HEK293 (cell line): ENCODE measurements around the gene WDR36.

Source experiments
- CTCF ChIA-PET: fragments of 350-600 bp; formaldehyde crosslinking; extraction: SDS; loops from one replicate; lab custom pipeline; 2021; ENCODE audit warnings: antibody characterized with exemption; lab: Yijun Ruan, JAX
- POLR2A ChIA-PET: fragments of 300-600 bp; formaldehyde crosslinking; extraction: SDS; loops from one replicate; lab custom pipeline; 2020; ENCODE audit warnings: antibody characterized with exemption, inconsistent platforms; lab: Yijun Ruan, JAX
- H3K27ac ChIP-seq: fragments of 200-500 bp; sonication (Bioruptor generic); 2 replicates; pipeline ENCODE4 v1.5.1; 2014; ENCODE audit warnings: low read depth, low read length, control low read depth, inconsistent platforms; ENCODE audit errors: extremely low read depth
- H3K36me3 ChIP-seq, 2 experiments: fragments of 200-500 bp in 1 of 2; sonication (Bioruptor generic) in 1 of 2; 1 replicate in 1 of 2; 2 replicates in 1 of 2; pipeline ENCODE4 v1.5.1; 2014 to 2017; ENCODE audit warnings: inconsistent platforms in 2 of 2, low read length in 2 of 2; ENCODE audit not compliant: control insufficient read depth in 2 of 2, insufficient read depth in 1 of 2
- H3K4me1 ChIP-seq: fragments of 200-500 bp; sonication (Bioruptor generic); 2 replicates; pipeline ENCODE4 v1.5.1; 2014; ENCODE audit warnings: mild to moderate bottlenecking, low read length, inconsistent platforms; ENCODE audit not compliant: control insufficient read depth, insufficient read depth
- H3K4me3 ChIP-seq: 2 replicates; pipeline ENCODE4 v1.5.1; 2011; ENCODE audit warnings: low read depth, mild to moderate bottlenecking, control low read depth, low read length, moderate library complexity
- H3K9me3 ChIP-seq: fragments of 200-500 bp; sonication (Bioruptor generic); 2 replicates; pipeline ENCODE4 v1.5.1; 2014; ENCODE audit warnings: low read depth, low read length, inconsistent platforms; ENCODE audit not compliant: control insufficient read depth, insufficient read depth
- CTCF ChIP-seq: fragments of 450-650 bp; formaldehyde crosslinking; IDR thresholded peaks from 2 replicates; pipeline ENCODE4 v1.5.1; 2016; ENCODE audit warnings: missing biosample characterization, missing genetic modification characterization
- FEZF1 ChIP-seq: fragments of 450-650 bp; formaldehyde crosslinking; IDR thresholded peaks from 2 replicates; pipeline ENCODE4 v1.5.1; 2016; ENCODE audit warnings: missing biosample characterization, missing genetic modification characterization
- HOXD13 ChIP-seq: sonication (generic); formaldehyde crosslinking; IDR thresholded peaks from 2 replicates; pipeline ENCODE4 v1.8.0; 2022; ENCODE audit warnings: missing genetic modification reagents, borderline replicate concordance
- INSM2 ChIP-seq: fragments of 450-650 bp; formaldehyde crosslinking; IDR thresholded peaks from 2 replicates; pipeline ENCODE4 v1.5.1; 2016; ENCODE audit warnings: missing biosample characterization, missing genetic modification characterization
- KLF1 ChIP-seq: fragments of 450-650 bp; formaldehyde crosslinking; IDR thresholded peaks from 2 replicates; pipeline ENCODE4 v1.5.1; 2016; ENCODE audit warnings: missing biosample characterization, missing genetic modification characterization
- KLF9 ChIP-seq: fragments of 450-650 bp; formaldehyde crosslinking; IDR thresholded peaks from 2 replicates; pipeline ENCODE4 v1.5.1; 2016; ENCODE audit warnings: missing biosample characterization, missing genetic modification characterization, low read depth
- RBAK ChIP-seq: fragments of 450-650 bp; formaldehyde crosslinking; IDR thresholded peaks from 2 replicates; pipeline ENCODE4 v1.5.1; 2016; ENCODE audit warnings: missing biosample characterization, missing genetic modification characterization
- ZBTB11 ChIP-seq: fragments of 450-650 bp; formaldehyde crosslinking; conservative IDR thresholded peaks from 2 replicates; pipeline ENCODE4 v1.5.1; 2016; ENCODE audit warnings: low read depth, missing biosample characterization, missing genetic modification characterization
- ZFP37 ChIP-seq: fragments of 450-650 bp; formaldehyde crosslinking; IDR thresholded peaks from 2 replicates; pipeline ENCODE4 v1.5.1; 2016; ENCODE audit warnings: missing biosample characterization, missing genetic modification characterization
- ZIC2 ChIP-seq: fragments of 450-650 bp; formaldehyde crosslinking; IDR thresholded peaks from 2 replicates; pipeline ENCODE4 v1.5.1; 2016; ENCODE audit warnings: missing biosample characterization, missing genetic modification characterization
- ZNF157 ChIP-seq: fragments of 450-650 bp; formaldehyde crosslinking; IDR thresholded peaks from 2 replicates; pipeline ENCODE4 v1.5.1; 2016; ENCODE audit warnings: missing biosample characterization, missing genetic modification characterization
- ZNF169 ChIP-seq: fragments of 450-650 bp; formaldehyde crosslinking; IDR thresholded peaks from 2 replicates; pipeline ENCODE4 v1.5.1; 2016; ENCODE audit warnings: missing biosample characterization, missing genetic modification characterization
- ZNF26 ChIP-seq: fragments of 450-650 bp; formaldehyde crosslinking; IDR thresholded peaks from 2 replicates; pipeline ENCODE4 v1.5.1; 2016; ENCODE audit warnings: missing biosample characterization, missing genetic modification characterization
- ZNF335 ChIP-seq: fragments of 450-650 bp; formaldehyde crosslinking; conservative IDR thresholded peaks from 2 replicates; pipeline ENCODE4 v1.5.1; 2016; ENCODE audit warnings: missing biosample characterization, missing genetic modification characterization
- ZNF350 ChIP-seq: fragments of 450-650 bp; formaldehyde crosslinking; IDR thresholded peaks from 2 replicates; pipeline ENCODE4 v1.5.0; 2017; ENCODE audit warnings: missing biosample characterization, mild to moderate bottlenecking, missing genetic modification characterization
- ZNF423 ChIP-seq: fragments of 450-650 bp; formaldehyde crosslinking; IDR thresholded peaks from 2 replicates; pipeline ENCODE4 v1.5.1; 2016; ENCODE audit warnings: missing biosample characterization, missing genetic modification characterization
- ZNF514 ChIP-seq: fragments of 450-650 bp; formaldehyde crosslinking; IDR thresholded peaks from 2 replicates; pipeline ENCODE4 v1.5.1; 2016; ENCODE audit warnings: missing biosample characterization, missing genetic modification characterization
- ZNF558 ChIP-seq: fragments of 450-650 bp; formaldehyde crosslinking; IDR thresholded peaks from 2 replicates; pipeline ENCODE4 v1.5.1; 2016; ENCODE audit warnings: missing biosample characterization, missing genetic modification characterization
- ZNF580 ChIP-seq: fragments of 450-650 bp; formaldehyde crosslinking; IDR thresholded peaks from 2 replicates; pipeline ENCODE4 v1.5.1; 2016; ENCODE audit warnings: missing biosample characterization, missing genetic modification characterization
- ZNF654 ChIP-seq: fragments of 450-650 bp; formaldehyde crosslinking; IDR thresholded peaks from 2 replicates; pipeline ENCODE4 v1.5.1; 2016; ENCODE audit warnings: low read depth, missing biosample characterization, missing genetic modification characterization

The WDR36 gene

GRCh38 chr5:111116550-111116949 is 24.4 kb downstream of the WDR36 start:
- Histone ChIP-seq H3K4me3 (no peak overlapping the region), H3K4me1 (no peaks in the 10 kb centered on the region), H3K27ac (no peak overlapping the region), H3K36me3 (peaks cover 18 to 60% of the 10 kb centered on the region in 2 experiments; a peak in 2 of 3 replicates), H3K9me3 (no peaks in the 10 kb centered on the region)
- ChIA-PET CTCF (no interaction called here), POLR2A (no interaction called here)
- TF ChIP-seq ZNF26 (tag by site-specific recombination): no peak
- TF ChIP-seq KLF1 (tag by site-specific recombination): no peak
- no peak for TF ChIP-seq ZFP37 (tag by site-specific recombination)
- no peak for TF ChIP-seq ZNF580 (tag by site-specific recombination)
- TF ChIP-seq ZBTB11 (tag by site-specific recombination): no peak
- TF ChIP-seq HOXD13 (CRISPR knock-in tag): no peak
- TF ChIP-seq ZNF558 (tag by site-specific recombination): no peak
- TF ChIP-seq CTCF (tag by site-specific recombination): no peak
- TF ChIP-seq ZNF423 (tag by site-specific recombination): no peak
- TF ChIP-seq ZNF157 (tag by site-specific recombination): no peak
- no peak for TF ChIP-seq ZNF654 (tag by site-specific recombination)
- no peak for TF ChIP-seq ZNF169 (tag by site-specific recombination)
- TF ChIP-seq RBAK (tag by site-specific recombination): no peak
- no peak for TF ChIP-seq INSM2 (tag by site-specific recombination)
- TF ChIP-seq ZNF350: no peak
- no peak for TF ChIP-seq ZNF514 (tag by site-specific recombination)
- TF ChIP-seq ZNF335 (tag by site-specific recombination): no peak

GRCh38 chr5:111117136-111117535 is 25.0 kb downstream of the WDR36 start:
- Histone ChIP-seq H3K4me1 (no peaks in the 10 kb centered on the region), H3K27ac (no peak overlapping the region)
- peak; percentile 23; the same call in 1 of the 2 replicates for TF ChIP-seq ZIC2
- TF ChIP-seq KLF9 (tag by site-specific recombination): no peak
- TF ChIP-seq FEZF1 (tag by site-specific recombination): peak; percentile 65; the same call in 1 of the 2 replicates
- TF ChIP-seq, all 188 proteins: peak for 2
- POLR2A ChIA-PET: no interaction called here
- H3K9me3 ChIP-seq: no peaks in the 10 kb centered on the region
- no peak overlapping the region for H3K4me3 ChIP-seq
- CTCF ChIA-PET: no interaction called here
- H3K36me3 ChIP-seq: peaks cover 19 to 62% of the 10 kb centered on the region in 2 experiments; a peak in 2 of 3 replicates
